ENCODE measurements around the gene TEX2. TPM values are rescaled to one million over a fixed set of nuclear protein-coding genes. Genes with fewer than 3 reads are reported as not detected.

TEX2 gene
- total RNA-seq, 1 experiment from 2014 or later = 10.8 TPM

- TF ChIP-seq STAT6 (CRISPR knock-in tag; conservative IDR thresholded peaks at IDR 0.05; ENCODE audit: low read depth) = no peak
Measured at GRCh38 chr17:64261417-64262145, 1.5 kb downstream of the TEX2 start (continued).

GRCh38 chr17:64260886-64261285, 2.2 kb downstream of the TEX2 start:
- Mint-ChIP-seq H3K27ac (no peak overlapping the region), H3K4me1 (peaks cover 13% of the 10 kb centered on the region), H3K36me3 (no peaks in the 10 kb centered on the region), H3K4me3 (no peak overlapping the region), H3K27me3 (ENCODE audit: low read depth) (peaks cover 32% of the 10 kb centered on the region), H3K9me3 (no peaks in the 10 kb centered on the region)
- POLR2A ChIA-PET = no interaction called here
- DNase-seq (ENCODE audit: low spot score) (no peak), ATAC-seq (no peak)
- CTCF ChIA-PET = no interaction called here
- TF ChIP-seq PRDM15 (CRISPR knock-in tag; IDR thresholded peaks at IDR 0.05) (no peak), ZBTB43 (CRISPR knock-in tag; IDR thresholded peaks at IDR 0.05) (no peak), ESRRA (CRISPR knock-in tag; IDR thresholded peaks at IDR 0.05; ENCODE audit: borderline replicate concordance) (no peak), TCF7 (CRISPR knock-in tag; IDR thresholded peaks at IDR 0.05; ENCODE audit: low read depth) (no peak), ZNF425 (CRISPR knock-in tag; conservative IDR thresholded peaks at IDR 0.05) (no peak), ZSCAN18 (CRISPR knock-in tag; IDR thresholded peaks at IDR 0.05) (no peak), ZNF138 (CRISPR knock-in tag; conservative IDR thresholded peaks at IDR 0.05) (no peak), ERG (CRISPR knock-in tag; IDR thresholded peaks at IDR 0.05) (no peak), ARID4B (CRISPR knock-in tag; IDR thresholded peaks at IDR 0.05; ENCODE audit: borderline replicate concordance) (no peak), ATF1 (CRISPR knock-in tag; IDR thresholded peaks at IDR 0.05) (no peak), GRHL2 (CRISPR knock-in tag; IDR thresholded peaks at IDR 0.05; ENCODE audit: insufficient replicate concordance, severe bottlenecking) (no peak), SMAD3 (CRISPR knock-in tag; IDR thresholded peaks at IDR 0.05; ENCODE audit: borderline replicate concordance) (no peak), MAX (CRISPR knock-in tag; IDR thresholded peaks at IDR 0.05) (no peak), MLX (CRISPR knock-in tag; IDR thresholded peaks at IDR 0.05) (no peak)

All from WTC11 (cell line).